Esophagus muscularis mucosa (tissue), 4 donors: Measurements from ENCODE around the gene VWA5B1. TPM values are rescaled to one million over a fixed set of nuclear protein-coding genes. Genes with fewer than 3 reads are reported as not detected.

Source experiments
- DNase-seq: peaks from one replicate; pipeline ENCODE4 v3.0.0-alpha.2; 2017; ENCODE audit errors: extremely low spot score
- H3K27ac ChIP-seq, 4 donors: fragments of 200-600 bp; sonication (generic); replicated peaks in 1 of 4; 1 replicate in 3 of 4; 2 replicates in 1 of 4; pipeline ENCODE4 v1.5.1; 2016 to 2019; ENCODE audit warnings: mild to moderate bottlenecking in 1 of 4
- H3K27me3 ChIP-seq, 4 donors: fragments of 200-600 bp; sonication (generic); one replicate each; pipeline versions ENCODE4 v1.5.1 to v1.6.0; 2016 to 2019
- H3K36me3 ChIP-seq, 4 donors: fragments of 200-600 bp; sonication (generic); one replicate each; pipeline ENCODE4 v1.5.1; 2016 to 2019
- H3K4me1 ChIP-seq, 4 donors: fragments of 200-600 bp; sonication (generic); one replicate each; pipeline ENCODE4 v1.5.1; 2016 to 2019
- H3K4me3 ChIP-seq, 4 donors: fragments of 200-600 bp; sonication (generic); 1 replicate in 2 of 4; 2 replicates in 2 of 4; pipeline ENCODE4 v1.5.1; 2016 to 2019; ENCODE audit warnings: mild to moderate bottlenecking in 4 of 4, moderate library complexity in 1 of 4
- H3K9me3 ChIP-seq, 4 donors: fragments of 200-600 bp; sonication (generic); 1 replicate in 3 of 4; 2 replicates in 1 of 4; pipeline ENCODE4 v1.5.1; 2016 to 2019
- EP300 ChIP-seq: sonication (generic); formaldehyde crosslinking; IDR thresholded peaks from one replicate; pipeline ENCODE4 v1.6.1; 2017; ENCODE audit warnings: antibody characterized with exemption
- POLR2A ChIP-seq: fragments of 450-650 bp; IDR thresholded peaks from one replicate; pipeline ENCODE4 v1.6.1; 2017; ENCODE audit warnings: antibody characterized with exemption, moderate library complexity, mild to moderate bottlenecking, low read depth
- POLR2AphosphoS5 ChIP-seq, 2 donors: sonication (generic); formaldehyde crosslinking; IDR thresholded peaks; one replicate each; pipeline ENCODE4 v1.6.1; 2017; ENCODE audit warnings: antibody characterized with exemption in 2 of 2
- WGBS: methylation state at CpG from one replicate; pipeline ENCODE4 v1.1.5; 2018; 5-methylcytosine and 5-hydroxymethylcytosine counted together
- intact Hi-C: fragments of 100-400 bp; cut with DNase I; formaldehyde crosslinking; loops from one replicate; pipeline ENCODE4 v1.15.1; 2023
- total RNA-seq, 4 donors: library from RNA; depleted of rRNA; stranded (reverse); fragments of >200 nt; gene quantifications; one replicate each; pipeline versions ENCODE4 v1.1.0 to v1.2.1, GENCODE V29; 2016
- TF ChIP-seq, protein P1 (sequence below), 3 experiments: fragments of 200-600 bp in 2 of 3; fragments of 450-650 bp in 1 of 3; sonication (generic) in 2 of 3; IDR thresholded peaks; one replicate each; pipeline ENCODE4 v1.5.1; 2017 to 2019; ENCODE audit warnings: antibody characterized with exemption in 3 of 3, mild to moderate bottlenecking in 2 of 3, moderate library complexity in 1 of 3

VWA5B1 gene
- total RNA-seq, 4 donors from 2014 or later, result under 0.01 TPM; not detected in 3

DNA sequence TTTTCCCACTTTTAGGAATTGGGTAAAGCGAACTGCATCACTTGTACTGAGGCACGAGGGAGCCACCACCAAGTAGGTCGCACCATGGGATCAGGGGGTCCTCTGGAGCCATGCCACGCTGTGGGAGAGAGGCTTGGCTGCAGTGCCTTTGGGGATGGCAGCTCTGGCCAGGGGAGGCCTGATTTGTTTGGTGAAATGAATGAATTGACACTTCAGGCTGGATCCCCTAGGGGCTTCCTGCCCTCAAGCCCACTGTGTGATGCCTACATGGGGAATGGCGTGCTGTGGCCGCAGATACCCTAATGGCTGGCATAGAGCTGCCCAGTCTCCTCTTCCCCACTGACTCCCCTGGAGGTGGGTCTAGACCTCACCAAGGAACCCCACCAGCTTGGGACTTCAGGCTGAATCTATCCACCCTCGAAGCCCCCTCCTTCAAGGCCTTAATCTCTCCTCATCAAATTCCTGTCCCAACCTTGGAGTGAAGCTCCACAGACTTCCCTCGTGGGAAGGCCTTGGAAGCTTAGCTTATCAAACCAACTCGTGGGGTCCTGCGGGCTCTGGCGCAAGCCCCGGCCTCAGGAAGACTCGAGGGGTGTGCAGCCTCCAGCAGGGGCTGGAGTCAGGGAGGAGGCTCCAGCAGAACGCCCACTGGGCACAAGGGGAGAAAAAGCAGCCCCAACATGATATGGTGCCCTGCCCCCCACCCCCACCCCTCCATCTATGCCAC is 64.6 kb downstream of the VWA5B1 start:
- peaks cover 0 to 54% (median 2%) of the 10 kb centered on the region in 4 donors for H3K27me3 ChIP-seq
- no peaks in the 10 kb centered on the region for H3K9me3 ChIP-seq
- no peak for DNase-seq
- H3K4me3 ChIP-seq, result no peak overlapping the region
- no peaks in the 10 kb centered on the region for H3K36me3 ChIP-seq
- intact Hi-C loops, result no loop called here
- peaks cover 15 to 21% (median 18%) of the 10 kb centered on the region in 4 donors for H3K4me1 ChIP-seq
- no peak overlapping the region for H3K27ac ChIP-seq
- 83% methylated on average over 14 of the region's 14 CpGs for WGBS
- TF ChIP-seq POLR2A (no peak), EP300 (no peak), POLR2AphosphoS5 (IDR thresholded peaks at IDR 0.05) (no peak)
- TF ChIP-seq, protein P1, sequence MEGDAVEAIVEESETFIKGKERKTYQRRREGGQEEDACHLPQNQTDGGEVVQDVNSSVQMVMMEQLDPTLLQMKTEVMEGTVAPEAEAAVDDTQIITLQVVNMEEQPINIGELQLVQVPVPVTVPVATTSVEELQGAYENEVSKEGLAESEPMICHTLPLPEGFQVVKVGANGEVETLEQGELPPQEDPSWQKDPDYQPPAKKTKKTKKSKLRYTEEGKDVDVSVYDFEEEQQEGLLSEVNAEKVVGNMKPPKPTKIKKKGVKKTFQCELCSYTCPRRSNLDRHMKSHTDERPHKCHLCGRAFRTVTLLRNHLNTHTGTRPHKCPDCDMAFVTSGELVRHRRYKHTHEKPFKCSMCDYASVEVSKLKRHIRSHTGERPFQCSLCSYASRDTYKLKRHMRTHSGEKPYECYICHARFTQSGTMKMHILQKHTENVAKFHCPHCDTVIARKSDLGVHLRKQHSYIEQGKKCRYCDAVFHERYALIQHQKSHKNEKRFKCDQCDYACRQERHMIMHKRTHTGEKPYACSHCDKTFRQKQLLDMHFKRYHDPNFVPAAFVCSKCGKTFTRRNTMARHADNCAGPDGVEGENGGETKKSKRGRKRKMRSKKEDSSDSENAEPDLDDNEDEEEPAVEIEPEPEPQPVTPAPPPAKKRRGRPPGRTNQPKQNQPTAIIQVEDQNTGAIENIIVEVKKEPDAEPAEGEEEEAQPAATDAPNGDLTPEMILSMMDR (IDR thresholded peaks at IDR 0.05), result no peak

DNA sequence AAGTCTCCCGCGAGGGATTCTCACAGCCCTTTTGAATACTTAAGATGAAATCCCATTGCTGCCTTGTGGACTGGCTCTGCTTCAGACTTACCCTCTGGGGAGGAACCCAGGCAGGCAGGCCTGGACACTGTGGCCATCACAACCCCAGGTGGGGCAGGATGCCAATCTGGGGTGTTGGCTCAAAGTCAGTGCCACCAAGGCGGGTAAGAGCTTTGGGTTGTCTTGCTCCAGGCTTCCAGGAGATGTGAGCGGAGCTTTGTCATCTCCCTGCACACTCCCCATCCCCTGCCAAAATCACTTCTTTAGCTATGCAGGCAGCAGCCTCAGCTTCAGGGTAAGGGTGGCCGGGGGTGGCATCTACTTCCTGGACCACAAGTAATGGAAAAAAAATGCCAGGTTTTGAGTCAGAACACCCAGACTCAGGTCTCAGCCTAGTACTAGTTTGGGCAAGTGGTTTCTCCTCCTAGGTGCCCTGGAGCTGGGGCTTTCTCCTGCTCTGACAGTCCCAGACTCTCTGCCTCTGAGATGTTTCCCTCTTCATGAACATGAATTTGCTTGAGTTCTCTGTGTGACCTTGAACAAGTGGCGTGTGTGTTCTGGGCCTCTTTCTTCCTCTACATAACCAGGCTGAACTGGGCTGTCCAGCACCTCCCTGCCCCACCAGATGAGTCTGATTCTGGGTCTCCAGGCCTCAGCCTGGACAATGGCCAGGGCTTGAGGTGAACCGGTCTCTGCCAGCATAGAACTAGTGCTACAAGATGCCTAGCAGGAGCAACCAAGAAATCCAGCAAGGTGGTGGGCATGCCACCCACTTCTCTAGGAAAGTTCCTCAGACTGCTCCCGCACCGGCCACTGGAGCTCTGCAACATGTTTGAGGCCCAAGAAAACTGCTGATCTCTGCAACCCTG is 65.4 kb downstream of the VWA5B1 start:
- Histone ChIP-seq H3K4me3 (no peak overlapping the region), H3K27me3 (peaks cover 0 to 53% (median 2%) of the 10 kb centered on the region in 4 donors), H3K4me1 (peaks cover 15 to 21% (median 18%) of the 10 kb centered on the region in 4 donors), H3K36me3 (no peaks in the 10 kb centered on the region), H3K9me3 (no peaks in the 10 kb centered on the region), H3K27ac (no peak overlapping the region)
- TF ChIP-seq EP300 (no peak), POLR2AphosphoS5 (IDR thresholded peaks at IDR 0.05) (no peak), POLR2A (no peak)
- TF ChIP-seq, protein P1 (IDR thresholded peaks at IDR 0.05), result no peak
- 83% methylated on average over 9 of the region's 9 CpGs for WGBS
- intact Hi-C loops, result no loop called here
- DNase-seq, result no peak

DNA sequence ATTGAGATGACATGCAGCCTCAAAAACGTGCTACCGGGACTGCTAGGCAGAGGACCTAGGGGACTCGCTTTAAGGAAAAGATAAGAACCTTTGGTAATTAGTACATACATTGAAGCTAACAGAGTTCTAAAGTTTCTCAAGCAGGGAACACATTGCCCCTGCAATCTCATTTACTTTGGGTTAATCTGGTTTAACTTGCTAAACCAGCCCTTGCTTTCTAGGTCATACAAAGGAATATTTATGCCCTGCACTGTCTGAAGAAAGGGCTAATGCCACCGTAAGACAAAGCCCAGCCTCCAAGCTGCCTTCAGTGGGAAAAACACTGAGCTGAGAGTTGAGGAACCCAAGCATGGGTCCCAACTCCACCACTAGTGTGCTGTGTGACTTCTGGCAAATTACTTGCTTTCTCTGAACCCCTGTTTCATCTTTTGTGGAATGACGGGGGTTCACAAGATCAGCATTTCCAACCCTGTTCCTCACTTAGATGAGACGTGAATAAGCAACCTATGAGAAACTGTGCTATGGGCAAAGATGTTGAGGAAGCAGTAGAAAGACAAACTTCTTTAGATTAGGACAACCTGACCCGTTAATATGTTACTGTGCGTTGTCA is 66.3 kb downstream of the VWA5B1 start:
- intact Hi-C loops, result no loop called here
- Histone ChIP-seq H3K9me3 (peaks cover 0 to 4% (median 0%) of the 10 kb centered on the region in 4 donors), H3K27me3 (peaks cover 0 to 54% (median 2%) of the 10 kb centered on the region in 4 donors), H3K27ac (no peak overlapping the region), H3K4me3 (no peak overlapping the region), H3K4me1 (peaks cover 15 to 21% (median 18%) of the 10 kb centered on the region in 4 donors), H3K36me3 (no peaks in the 10 kb centered on the region)
- DNase-seq, result no peak
- WGBS, result 74% methylated on average over 8 of the region's 8 CpGs
- TF ChIP-seq POLR2AphosphoS5 (IDR thresholded peaks at IDR 0.05) (no peak), EP300 (no peak), POLR2A (no peak)
- TF ChIP-seq, protein P1 (IDR thresholded peaks at IDR 0.05), result no peak

- H3K4me1 ChIP-seq, result peaks cover 15 to 21% (median 18%) of the 10 kb centered on the region in 4 donors
- intact Hi-C loops, result no loop called here
- H3K4me3 ChIP-seq, result no peak overlapping the region
- no peak for DNase-seq
- H3K27me3 ChIP-seq, result peaks cover 0 to 51% (median 2%) of the 10 kb centered on the region in 4 donors
- no peak overlapping the region for H3K27ac ChIP-seq
- H3K9me3 ChIP-seq, result peaks cover 0 to 4% (median 0%) of the 10 kb centered on the region in 4 donors
- 89% methylated on average over 6 of the region's 8 CpGs for WGBS
- H3K36me3 ChIP-seq, result no peaks in the 10 kb centered on the region
- TF ChIP-seq POLR2A (no peak), EP300 (no peak), POLR2AphosphoS5 (IDR thresholded peaks at IDR 0.05) (no peak)
- TF ChIP-seq, protein P1 (IDR thresholded peaks at IDR 0.05), result no peak
These were observed 67.1 kb downstream of the VWA5B1 start for GRCh38 chr1:20357796-20358195.
